Panc1 (cell line): ENCODE measurements around the gene PDGFRA. TPM values are rescaled to one million over a fixed set of nuclear protein-coding genes. Genes with fewer than 3 reads are reported as not detected.

Experiments
- ATAC-seq: fragments of 200-7000 bp; cut with Tn5 transposase; 2 replicates; pipeline ENCODE4 v1.9.1; 2020; ENCODE audit warnings: mild to moderate bottlenecking, moderate library complexity
- BruUV-seq: library from RNA; stranded (reverse); fragments of 400-500 nt; replicated peaks from 2 replicates; lab custom pipeline; 2021; lab: Mats Ljungman, UMichigan
- CTCF ChIA-PET: fragments of 300-600 bp; sonication (Branson Sonifier 250); formaldehyde crosslinking; loops from one replicate; lab custom pipeline; 2022; ENCODE audit warnings: antibody characterized with exemption; lab: Charles Lee
- POLR2A ChIA-PET: fragments of 300-600 bp; sonication (Branson Sonifier 250); formaldehyde crosslinking; loops from one replicate; lab custom pipeline; 2022; ENCODE audit warnings: antibody characterized with exemption; lab: Charles Lee
- DNase-seq: peaks from one replicate; pipeline ENCODE4 v3.0.0-alpha.2; 2010; ENCODE audit warnings: low read depth, low spot score
- H3K27ac ChIP-seq: 2 replicates; pipeline ENCODE4 v1.5.1; 2011; ENCODE audit warnings: mild to moderate bottlenecking, low read length, inconsistent platforms
- H3K27me3 ChIP-seq: fragments of 200-500 bp; sonication (Bioruptor generic); 2 replicates; pipeline ENCODE4 v1.6.0; 2014; ENCODE audit warnings: low read length, inconsistent platforms; ENCODE audit not compliant: control insufficient read depth, insufficient read depth
- H3K36me3 ChIP-seq: fragments of 200-500 bp; sonication (Bioruptor generic); 2 replicates; pipeline ENCODE4 v1.5.1; 2014; ENCODE audit warnings: inconsistent platforms, mild to moderate bottlenecking, low read length, moderate library complexity; ENCODE audit not compliant: control insufficient read depth, insufficient read depth
- H3K4me1 ChIP-seq: 2 replicates; pipeline ENCODE4 v1.5.1; 2011; ENCODE audit warnings: inconsistent platforms, mild to moderate bottlenecking, low read length, moderate library complexity; ENCODE audit not compliant: control insufficient read depth, insufficient read depth
- H3K4me3 ChIP-seq, 2 experiments: 2 replicates each; pipeline ENCODE4 v1.5.1; 2011 to 2012; ENCODE audit warnings: low read depth in 2 of 2, low read length in 2 of 2, mild to moderate bottlenecking in 2 of 2, inconsistent platforms in 1 of 2, moderate library complexity in 1 of 2
- H3K9me3 ChIP-seq: fragments of 200-500 bp; sonication (Bioruptor generic); 2 replicates; pipeline ENCODE4 v1.5.1; 2014; ENCODE audit warnings: low read depth, mild to moderate bottlenecking, inconsistent platforms, low read length, moderate library complexity; ENCODE audit not compliant: control insufficient read depth, insufficient read depth
- POLR2AphosphoS5 ChIP-seq: IDR thresholded peaks from 2 replicates; pipeline ENCODE4 v1.6.1; 2012; ENCODE audit warnings: mild to moderate bottlenecking, low read depth, low read length, moderate library complexity
- SIN3A ChIP-seq: IDR thresholded peaks from 2 replicates; pipeline ENCODE4 v1.6.1; 2012; ENCODE audit warnings: low read depth, mild to moderate bottlenecking, low read length, moderate library complexity, borderline replicate concordance; ENCODE audit not compliant: insufficient read depth
- TCF7L2 ChIP-seq: IDR thresholded peaks from 2 replicates; pipeline ENCODE4 v1.6.1; 2011; ENCODE audit warnings: mild to moderate bottlenecking, low read depth, low read length, inconsistent platforms
- in situ Hi-C: cut with HindIII; loops from 2 replicates; pipeline ENCODE4 v1.10.0; 2016; ENCODE audit warnings: low sequenced_read_pairs, low pct_unique_long_range_greater_than_20kb
- intact Hi-C: fragments of 100-400 bp; cut with micrococcal nuclease; formaldehyde crosslinking; loops from one replicate; pipeline ENCODE4 v1.10.0; 2022; ENCODE audit not compliant: unreplicated experiment
- total RNA-seq: library from RNA; stranded (reverse); gene quantifications from one replicate; pipeline ENCODE4 v1.2.1, GENCODE V29; 2021; ENCODE audit not compliant: unreplicated experiment
- TF ChIP-seq, protein P1 (sequence below), 2 experiments: IDR thresholded peaks; 2 replicates each; pipeline ENCODE4 v1.6.1; 2011 to 2012; ENCODE audit warnings: low read depth in 2 of 2, control low read depth in 1 of 2, low read length in 1 of 2, mild to moderate bottlenecking in 1 of 2, moderate library complexity in 1 of 2; ENCODE audit not compliant: insufficient read depth in 1 of 2
- TF ChIP-seq, protein P2 (sequence below): fragments of 450-650 bp; IDR thresholded peaks from 2 replicates; pipeline ENCODE4 v1.5.1; 2017; ENCODE audit warnings: mild to moderate bottlenecking

PDGFRA gene
- total RNA-seq, 1 experiment from 2014 or later: 0.15 TPM

DNA sequence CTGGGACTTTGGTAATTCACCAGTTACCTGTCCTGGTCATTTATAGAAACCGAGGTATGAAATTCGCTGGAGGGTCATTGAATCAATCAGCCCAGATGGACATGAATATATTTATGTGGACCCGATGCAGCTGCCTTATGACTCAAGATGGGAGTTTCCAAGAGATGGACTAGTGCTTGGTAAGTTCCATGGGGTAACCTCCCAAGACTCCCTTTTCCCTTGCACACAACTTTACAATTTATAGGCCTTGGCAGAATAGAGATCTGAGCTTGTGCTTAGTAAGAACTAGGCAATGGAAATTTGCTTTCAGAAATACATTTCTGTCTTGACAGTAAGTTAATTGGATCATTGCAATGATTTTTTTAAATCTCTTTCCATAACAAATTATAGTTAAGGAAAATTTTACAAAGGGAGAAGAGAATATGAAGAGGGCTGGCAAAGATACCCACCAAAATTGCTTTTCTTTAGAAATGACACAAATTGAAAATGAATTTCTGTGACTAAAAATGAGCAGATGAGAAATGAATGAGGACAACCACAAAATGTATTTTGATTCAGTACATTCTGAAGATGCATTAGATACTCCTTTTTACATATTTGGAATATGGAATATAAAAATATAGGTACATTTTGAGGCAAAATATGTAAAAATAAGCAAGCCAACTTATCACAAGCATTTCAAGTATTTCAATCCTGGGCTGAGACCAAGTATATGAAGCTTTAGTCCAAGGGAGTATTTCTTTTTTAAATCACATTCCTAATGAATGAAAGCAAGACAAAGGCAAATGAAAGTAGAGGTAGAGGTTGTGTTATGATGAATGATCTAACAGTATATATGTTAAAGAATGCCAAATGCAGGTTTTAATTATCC, 45.9 kb downstream of the PDGFRA start:
- H3K9me3 ChIP-seq: no peaks in the 10 kb centered on the region
- no peak for ATAC-seq
- no peak for TF ChIP-seq POLR2AphosphoS5
- no peak for TF ChIP-seq TCF7L2
- TF ChIP-seq, protein P1, sequence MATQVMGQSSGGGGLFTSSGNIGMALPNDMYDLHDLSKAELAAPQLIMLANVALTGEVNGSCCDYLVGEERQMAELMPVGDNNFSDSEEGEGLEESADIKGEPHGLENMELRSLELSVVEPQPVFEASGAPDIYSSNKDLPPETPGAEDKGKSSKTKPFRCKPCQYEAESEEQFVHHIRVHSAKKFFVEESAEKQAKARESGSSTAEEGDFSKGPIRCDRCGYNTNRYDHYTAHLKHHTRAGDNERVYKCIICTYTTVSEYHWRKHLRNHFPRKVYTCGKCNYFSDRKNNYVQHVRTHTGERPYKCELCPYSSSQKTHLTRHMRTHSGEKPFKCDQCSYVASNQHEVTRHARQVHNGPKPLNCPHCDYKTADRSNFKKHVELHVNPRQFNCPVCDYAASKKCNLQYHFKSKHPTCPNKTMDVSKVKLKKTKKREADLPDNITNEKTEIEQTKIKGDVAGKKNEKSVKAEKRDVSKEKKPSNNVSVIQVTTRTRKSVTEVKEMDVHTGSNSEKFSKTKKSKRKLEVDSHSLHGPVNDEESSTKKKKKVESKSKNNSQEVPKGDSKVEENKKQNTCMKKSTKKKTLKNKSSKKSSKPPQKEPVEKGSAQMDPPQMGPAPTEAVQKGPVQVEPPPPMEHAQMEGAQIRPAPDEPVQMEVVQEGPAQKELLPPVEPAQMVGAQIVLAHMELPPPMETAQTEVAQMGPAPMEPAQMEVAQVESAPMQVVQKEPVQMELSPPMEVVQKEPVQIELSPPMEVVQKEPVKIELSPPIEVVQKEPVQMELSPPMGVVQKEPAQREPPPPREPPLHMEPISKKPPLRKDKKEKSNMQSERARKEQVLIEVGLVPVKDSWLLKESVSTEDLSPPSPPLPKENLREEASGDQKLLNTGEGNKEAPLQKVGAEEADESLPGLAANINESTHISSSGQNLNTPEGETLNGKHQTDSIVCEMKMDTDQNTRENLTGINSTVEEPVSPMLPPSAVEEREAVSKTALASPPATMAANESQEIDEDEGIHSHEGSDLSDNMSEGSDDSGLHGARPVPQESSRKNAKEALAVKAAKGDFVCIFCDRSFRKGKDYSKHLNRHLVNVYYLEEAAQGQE (IDR thresholded peaks at IDR 0.05; ENCODE audit: insufficient read depth in 1 of 2, low read depth in 2 of 2, low read length in 1 of 2): no peak
- TF ChIP-seq, protein P2, sequence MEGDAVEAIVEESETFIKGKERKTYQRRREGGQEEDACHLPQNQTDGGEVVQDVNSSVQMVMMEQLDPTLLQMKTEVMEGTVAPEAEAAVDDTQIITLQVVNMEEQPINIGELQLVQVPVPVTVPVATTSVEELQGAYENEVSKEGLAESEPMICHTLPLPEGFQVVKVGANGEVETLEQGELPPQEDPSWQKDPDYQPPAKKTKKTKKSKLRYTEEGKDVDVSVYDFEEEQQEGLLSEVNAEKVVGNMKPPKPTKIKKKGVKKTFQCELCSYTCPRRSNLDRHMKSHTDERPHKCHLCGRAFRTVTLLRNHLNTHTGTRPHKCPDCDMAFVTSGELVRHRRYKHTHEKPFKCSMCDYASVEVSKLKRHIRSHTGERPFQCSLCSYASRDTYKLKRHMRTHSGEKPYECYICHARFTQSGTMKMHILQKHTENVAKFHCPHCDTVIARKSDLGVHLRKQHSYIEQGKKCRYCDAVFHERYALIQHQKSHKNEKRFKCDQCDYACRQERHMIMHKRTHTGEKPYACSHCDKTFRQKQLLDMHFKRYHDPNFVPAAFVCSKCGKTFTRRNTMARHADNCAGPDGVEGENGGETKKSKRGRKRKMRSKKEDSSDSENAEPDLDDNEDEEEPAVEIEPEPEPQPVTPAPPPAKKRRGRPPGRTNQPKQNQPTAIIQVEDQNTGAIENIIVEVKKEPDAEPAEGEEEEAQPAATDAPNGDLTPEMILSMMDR: no peak
- TF ChIP-seq SIN3A: no peak
- BruUV-seq: no TSS peak
- DNase-seq: no peak
- in situ Hi-C loops (no loop called here), intact Hi-C loops (no loop called here)
- no peaks in the 10 kb centered on the region for H3K36me3 ChIP-seq
- H3K27ac ChIP-seq: no peak overlapping the region
- ChIA-PET POLR2A (no interaction called here), CTCF (no interaction called here)
- peaks cover 2% of the 10 kb centered on the region; the same call in 1 of the 2 replicates for H3K27me3 ChIP-seq
- no peak overlapping the region for H3K4me3 ChIP-seq
- no peaks in the 10 kb centered on the region for H3K4me1 ChIP-seq

DNA sequence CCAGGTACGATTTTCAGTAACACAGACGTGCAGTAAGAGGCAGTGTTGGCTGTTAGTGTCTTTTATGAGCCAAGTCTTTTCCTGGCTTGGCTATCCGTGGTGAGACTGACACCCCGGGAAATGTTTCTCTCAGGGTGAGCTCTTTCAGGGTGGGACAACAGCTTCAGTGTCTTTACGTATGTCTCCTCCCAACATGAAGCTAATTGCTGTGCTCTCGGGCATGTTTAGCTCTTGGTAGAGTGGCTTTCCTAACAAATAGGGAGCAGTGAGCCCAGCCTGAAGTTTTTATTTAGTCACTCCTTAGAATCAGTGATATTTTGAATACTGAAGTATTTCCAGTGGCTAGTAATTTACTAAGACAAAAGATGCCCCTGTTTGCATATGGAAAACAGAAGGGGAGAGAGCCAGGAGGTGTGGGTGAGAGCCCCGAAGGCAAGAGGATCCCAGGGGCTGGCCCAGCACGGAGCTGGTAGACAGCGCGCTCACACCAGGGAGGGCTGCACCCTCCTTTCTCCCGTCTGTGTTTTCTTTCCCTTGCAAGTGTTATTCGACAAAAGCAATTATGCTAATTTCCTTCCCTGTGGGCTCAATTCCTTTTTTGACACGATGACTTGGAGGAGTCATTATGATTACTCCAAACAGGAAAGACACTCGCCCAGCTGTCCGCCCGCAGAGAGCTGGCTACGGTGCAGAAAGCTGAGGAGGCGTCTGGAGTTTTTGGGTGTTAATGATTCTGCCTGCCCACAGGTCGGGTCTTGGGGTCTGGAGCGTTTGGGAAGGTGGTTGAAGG, 47.7 kb downstream of the PDGFRA start:
- H3K27ac ChIP-seq: no peak overlapping the region

More for the DNA sequence above, 47.7 kb downstream of the PDGFRA start:
- no peaks in the 10 kb centered on the region for H3K36me3 ChIP-seq
- TF ChIP-seq, protein P2: no peak
- no peak for TF ChIP-seq TCF7L2
- TF ChIP-seq, protein P1 (IDR thresholded peaks at IDR 0.05; ENCODE audit: insufficient read depth in 1 of 2, low read depth in 2 of 2, low read length in 1 of 2): no peak
- TF ChIP-seq POLR2AphosphoS5: no peak
- no peak for TF ChIP-seq SIN3A
- ATAC-seq (no peak), DNase-seq (no peak)
- in situ Hi-C loops (no loop called here), intact Hi-C loops (no loop called here)
- H3K27me3 ChIP-seq: peaks cover 2% of the 10 kb centered on the region; the same call in 1 of the 2 replicates
- H3K4me1 ChIP-seq: no peaks in the 10 kb centered on the region
- CTCF ChIA-PET: no interaction called here
- H3K4me3 ChIP-seq: no peak overlapping the region
- no peaks in the 10 kb centered on the region for H3K9me3 ChIP-seq
- BruUV-seq: no TSS peak
- POLR2A ChIA-PET: no interaction called here
